ENCODE measurements around the gene C1QTNF8.

C1QTNF8 gene

DNA sequence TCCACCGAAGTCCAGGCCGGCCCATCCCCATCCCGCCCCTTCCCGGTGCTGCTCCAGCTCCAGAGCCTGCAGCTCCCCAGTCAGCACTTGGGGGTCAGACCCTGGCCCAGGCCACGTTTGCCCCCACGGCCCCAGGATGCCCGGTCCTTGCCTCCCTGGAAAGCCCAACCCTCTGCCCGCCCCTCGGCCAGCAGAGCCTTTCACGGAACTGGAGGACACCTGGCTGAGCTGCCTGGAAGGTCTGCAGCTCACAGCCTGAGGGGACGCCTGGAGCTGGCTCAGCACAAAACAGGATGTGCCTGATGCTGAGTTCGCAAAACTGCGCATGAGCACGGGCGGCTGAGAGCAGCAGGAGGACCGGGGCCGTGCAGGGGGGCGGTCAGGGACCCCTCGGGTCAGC, 53.2 kb downstream of the C1QTNF8 start:
- H3K27ac ChIP-seq (ENCODE audit: extremely low read depth, low read depth, low read length), result no peak overlapping the region
- POLR2A ChIA-PET, result no interaction called here

DNA sequence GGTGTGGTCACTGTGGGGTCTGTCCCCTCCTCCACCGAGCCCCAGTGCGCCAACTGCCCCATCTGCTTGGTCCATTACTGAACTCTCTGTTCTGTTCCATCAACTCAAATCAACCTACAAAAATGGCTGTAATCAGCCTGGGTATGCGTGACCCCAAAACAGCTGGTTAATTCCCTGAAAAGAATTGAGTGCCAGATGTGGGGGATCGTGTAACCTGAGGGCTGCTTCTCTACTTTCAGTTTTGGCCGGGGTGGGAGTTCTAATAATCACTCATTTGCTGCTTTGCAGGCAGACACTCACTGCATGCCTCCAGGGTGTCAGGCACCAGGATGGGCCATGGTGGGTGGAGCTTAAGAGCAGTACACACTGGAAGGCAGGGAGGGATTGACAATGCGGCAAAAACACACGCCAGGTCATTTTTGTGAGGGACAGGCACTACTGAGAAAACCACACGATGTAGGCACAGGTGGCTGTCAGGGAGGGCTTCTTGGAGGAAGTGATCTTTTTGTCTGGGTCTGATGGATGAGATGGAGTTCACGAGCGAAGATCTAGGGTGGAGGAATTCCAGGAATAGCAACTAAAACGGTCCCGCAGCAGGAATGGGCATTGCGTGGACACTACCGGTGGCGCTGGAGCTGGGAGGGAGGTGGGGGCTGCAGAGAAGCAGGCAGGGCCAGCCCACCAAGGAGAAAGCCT, 53.8 kb downstream of the C1QTNF8 start:
- Histone ChIP-seq H3K4me3 (ENCODE audit: low read depth, low read length) (no peak overlapping the region), H3K27ac (ENCODE audit: extremely low read depth, low read depth, low read length) (no peak overlapping the region), H3K4me1 (ENCODE audit: control insufficient read depth, insufficient read depth, low read length) (no peaks in the 10 kb centered on the region), H3K9me3 (ENCODE audit: control insufficient read depth, insufficient read depth, low read depth, low read length) (no peaks in the 10 kb centered on the region), H3K36me3 (ENCODE audit: control insufficient read depth in 2 of 2, insufficient read depth in 1 of 2, low read length in 2 of 2) (no peaks in the 10 kb centered on the region)
- ChIA-PET POLR2A (no interaction called here), CTCF (interaction anchor here (0.6 kb wide), 1 partner anchor 216 kb away, joined by 3 read pairs; no protein-coding TSS in a partner anchor)
- TF ChIP-seq, protein P1, sequence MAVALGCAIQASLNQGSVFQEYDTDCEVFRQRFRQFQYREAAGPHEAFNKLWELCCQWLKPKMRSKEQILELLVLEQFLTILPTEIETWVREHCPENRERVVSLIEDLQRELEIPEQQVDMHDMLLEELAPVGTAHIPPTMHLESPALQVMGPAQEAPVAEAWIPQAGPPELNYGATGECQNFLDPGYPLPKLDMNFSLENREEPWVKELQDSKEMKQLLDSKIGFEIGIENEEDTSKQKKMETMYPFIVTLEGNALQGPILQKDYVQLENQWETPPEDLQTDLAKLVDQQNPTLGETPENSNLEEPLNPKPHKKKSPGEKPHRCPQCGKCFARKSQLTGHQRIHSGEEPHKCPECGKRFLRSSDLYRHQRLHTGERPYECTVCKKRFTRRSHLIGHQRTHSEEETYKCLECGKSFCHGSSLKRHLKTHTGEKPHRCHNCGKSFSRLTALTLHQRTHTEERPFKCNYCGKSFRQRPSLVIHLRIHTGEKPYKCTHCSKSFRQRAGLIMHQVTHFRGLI (tag by site-specific recombination; IDR thresholded peaks at IDR 0.05), result no peak
- TF ChIP-seq TCF7L2 (IDR thresholded peaks at IDR 0.05; ENCODE audit: borderline replicate concordance, low read depth, low read length), result no peak
- TF ChIP-seq ZNF426 (tag by site-specific recombination; IDR thresholded peaks at IDR 0.05), result no peak
- TF ChIP-seq YY1 (tag by site-specific recombination; IDR thresholded peaks at IDR 0.05), result no peak
- peak; percentile 5; the same call in 1 of the 2 replicates for TF ChIP-seq TRIM28 (IDR thresholded peaks at IDR 0.05; ENCODE audit: borderline replicate concordance, low read length)

More for the DNA sequence above, 53.2 kb downstream of the C1QTNF8 start:
- TF ChIP-seq ZNF600 (tag by site-specific recombination; IDR thresholded peaks at IDR 0.05) (peak; percentile 74; the same call in 1 of the 2 replicates), GLIS1 (tag by site-specific recombination; IDR thresholded peaks at IDR 0.05) (no peak)
- Histone ChIP-seq H3K4me1 (ENCODE audit: control insufficient read depth, insufficient read depth, low read length) (no peaks in the 10 kb centered on the region), H3K36me3 (ENCODE audit: control insufficient read depth in 2 of 2, insufficient read depth in 1 of 2, low read length in 2 of 2) (no peaks in the 10 kb centered on the region), H3K9me3 (ENCODE audit: control insufficient read depth, insufficient read depth, low read depth, low read length) (no peaks in the 10 kb centered on the region), H3K4me3 (ENCODE audit: low read depth, low read length) (no peak overlapping the region)
- CTCF ChIA-PET, result interaction anchor here (0.6 kb wide), 1 partner anchor 217 kb away, joined by 3 read pairs; no protein-coding TSS in a partner anchor

GRCh38 chr16:1040346-1040745, 55.7 kb downstream of the C1QTNF8 start:
- Histone ChIP-seq H3K4me1 (ENCODE audit: control insufficient read depth, insufficient read depth, low read length) (no peaks in the 10 kb centered on the region; the same call in 1 of the 2 replicates), H3K4me3 (ENCODE audit: low read depth, low read length) (no peak overlapping the region), H3K9me3 (ENCODE audit: control insufficient read depth, insufficient read depth, low read depth, low read length) (no peaks in the 10 kb centered on the region), H3K36me3 (ENCODE audit: control insufficient read depth in 2 of 2, insufficient read depth in 1 of 2, low read length in 2 of 2) (no peaks in the 10 kb centered on the region), H3K27ac (ENCODE audit: extremely low read depth, low read depth, low read length) (no peak overlapping the region)
- ChIA-PET POLR2A (no interaction called here), CTCF (no interaction called here)
- no peak for TF ChIP-seq IKZF3 (tag by site-specific recombination; IDR thresholded peaks at IDR 0.05)
- peak; percentile 9; the same call in 1 of the 2 replicates for TF ChIP-seq GLIS1 (tag by site-specific recombination; IDR thresholded peaks at IDR 0.05)
- no peak for TF ChIP-seq ZNF776 (tag by site-specific recombination; IDR thresholded peaks at IDR 0.05; ENCODE audit: borderline replicate concordance)
- no peak for TF ChIP-seq ZFP3 (tag by site-specific recombination; IDR thresholded peaks at IDR 0.05; ENCODE audit: low read depth)
- no peak for TF ChIP-seq MYNN (tag by site-specific recombination; IDR thresholded peaks at IDR 0.05; ENCODE audit: borderline replicate concordance)

DNA sequence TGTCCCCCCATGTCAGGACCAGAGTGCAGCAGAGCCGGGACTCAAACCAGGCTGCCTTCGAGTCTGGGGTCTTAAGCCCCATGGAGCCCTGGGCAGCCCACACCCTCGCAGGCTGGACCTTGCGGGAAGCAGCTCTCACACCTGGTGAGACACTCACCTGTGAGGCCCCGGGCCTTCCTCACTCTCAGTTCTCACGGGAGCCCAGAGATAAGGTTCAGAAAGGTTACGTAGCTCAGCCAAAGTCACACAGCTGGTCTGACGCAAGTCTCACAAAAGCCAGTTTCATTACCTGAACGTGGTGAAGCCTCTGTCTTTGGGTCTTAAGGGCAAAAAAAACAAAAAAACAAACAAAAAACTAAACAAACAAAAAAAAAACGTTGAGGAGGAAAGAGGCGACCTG, 56.3 kb downstream of the C1QTNF8 start:
- Histone ChIP-seq H3K27ac (ENCODE audit: extremely low read depth, low read depth, low read length) (no peak overlapping the region), H3K36me3 (ENCODE audit: control insufficient read depth in 2 of 2, insufficient read depth in 1 of 2, low read length in 2 of 2) (no peaks in the 10 kb centered on the region), H3K4me3 (ENCODE audit: low read depth, low read length) (no peak overlapping the region), H3K4me1 (ENCODE audit: control insufficient read depth, insufficient read depth, low read length) (no peaks in the 10 kb centered on the region; the same call in 1 of the 2 replicates), H3K9me3 (ENCODE audit: control insufficient read depth, insufficient read depth, low read depth, low read length) (no peaks in the 10 kb centered on the region)
- POLR2A ChIA-PET, result no interaction called here
- CTCF ChIA-PET, result interaction anchor here (1.2 kb wide), 1 partner anchor 17 kb away, joined by 4 read pairs; no protein-coding TSS in a partner anchor
- TF ChIP-seq RBAK (tag by site-specific recombination; IDR thresholded peaks at IDR 0.05), result no peak
- TF ChIP-seq ZNF112 (tag by site-specific recombination; IDR thresholded peaks at IDR 0.05), result no peak
- no peak for TF ChIP-seq ZNF596 (tag by site-specific recombination; IDR thresholded peaks at IDR 0.05)
- TF ChIP-seq ZNF394 (tag by site-specific recombination; IDR thresholded peaks at IDR 0.05; ENCODE audit: borderline replicate concordance), result no peak
